ENCODE data around the gene DOK3.

DNA sequence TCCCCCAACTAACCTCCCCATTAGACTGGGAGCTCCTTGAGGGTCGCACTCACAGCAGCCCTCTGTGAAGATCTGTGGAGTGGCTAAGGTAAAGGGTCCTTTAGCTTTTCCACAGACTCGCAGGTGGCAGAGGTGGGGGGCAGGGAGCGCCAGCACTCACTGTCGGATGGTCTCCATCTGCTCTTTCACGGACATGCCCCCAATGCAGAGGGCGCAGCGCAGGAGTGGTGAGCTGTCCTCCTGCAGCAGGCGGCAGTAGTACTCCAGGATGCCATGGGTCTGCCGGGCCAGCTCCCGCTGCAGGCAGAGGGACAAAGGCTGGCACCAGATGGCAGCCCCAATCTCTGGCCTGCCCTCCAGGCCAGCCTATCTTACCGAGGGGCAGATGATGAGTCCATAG lies 4.9 kb upstream of the DOK3 start:
- TF ChIP-seq ZNF565 (CRISPR knock-in tag; conservative IDR thresholded peaks at IDR 0.05; ENCODE audit: low read depth), result no peak
- TF ChIP-seq ZFP30 (CRISPR knock-in tag; IDR thresholded peaks at IDR 0.05), result no peak
- TF ChIP-seq POU6F1 (CRISPR knock-in tag; IDR thresholded peaks at IDR 0.05; ENCODE audit: borderline replicate concordance, low read depth), result no peak
- TF ChIP-seq ESRRG (CRISPR knock-in tag; IDR thresholded peaks at IDR 0.05), result no peak
- TF ChIP-seq, protein P1, sequence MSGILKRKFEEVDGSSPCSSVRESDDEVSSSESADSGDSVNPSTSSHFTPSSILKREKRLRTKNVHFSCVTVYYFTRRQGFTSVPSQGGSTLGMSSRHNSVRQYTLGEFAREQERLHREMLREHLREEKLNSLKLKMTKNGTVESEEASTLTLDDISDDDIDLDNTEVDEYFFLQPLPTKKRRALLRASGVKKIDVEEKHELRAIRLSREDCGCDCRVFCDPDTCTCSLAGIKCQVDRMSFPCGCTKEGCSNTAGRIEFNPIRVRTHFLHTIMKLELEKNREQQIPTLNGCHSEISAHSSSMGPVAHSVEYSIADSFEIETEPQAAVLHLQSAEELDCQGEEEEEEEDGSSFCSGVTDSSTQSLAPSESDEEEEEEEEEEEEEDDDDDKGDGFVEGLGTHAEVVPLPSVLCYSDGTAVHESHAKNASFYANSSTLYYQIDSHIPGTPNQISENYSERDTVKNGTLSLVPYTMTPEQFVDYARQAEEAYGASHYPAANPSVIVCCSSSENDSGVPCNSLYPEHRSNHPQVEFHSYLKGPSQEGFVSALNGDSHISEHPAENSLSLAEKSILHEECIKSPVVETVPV (CRISPR knock-in tag; IDR thresholded peaks at IDR 0.05), result no peak
- no peak for TF ChIP-seq ARNTL (CRISPR knock-in tag; IDR thresholded peaks at IDR 0.05; ENCODE audit: borderline replicate concordance, low read depth)
- no peak for TF ChIP-seq CSDC2 (CRISPR knock-in tag; IDR thresholded peaks at IDR 0.05)
- no peak for TF ChIP-seq PPARA (CRISPR knock-in tag; IDR thresholded peaks at IDR 0.05; ENCODE audit: borderline replicate concordance)

Measured in SK-N-SH treated with all-trans-retinoic acid at 6 μM for 48 hours (cell line).